Spleen (tissue), 3 donors: ENCODE results near the gene ADORA3.

ENCODE experiments used
- POLR2A ChIP-seq, 3 donors: fragments of 450-650 bp; IDR thresholded peaks; one replicate each; pipeline ENCODE4 v1.5.1; 2017; ENCODE audit warnings: antibody characterized with exemption in 3 of 3, mild to moderate bottlenecking in 1 of 3
- POLR2AphosphoS5 ChIP-seq, 3 donors: sonication (generic); formaldehyde crosslinking; IDR thresholded peaks; one replicate each; pipeline ENCODE4 v1.5.1; 2017; ENCODE audit warnings: antibody characterized with exemption in 3 of 3

DNA sequence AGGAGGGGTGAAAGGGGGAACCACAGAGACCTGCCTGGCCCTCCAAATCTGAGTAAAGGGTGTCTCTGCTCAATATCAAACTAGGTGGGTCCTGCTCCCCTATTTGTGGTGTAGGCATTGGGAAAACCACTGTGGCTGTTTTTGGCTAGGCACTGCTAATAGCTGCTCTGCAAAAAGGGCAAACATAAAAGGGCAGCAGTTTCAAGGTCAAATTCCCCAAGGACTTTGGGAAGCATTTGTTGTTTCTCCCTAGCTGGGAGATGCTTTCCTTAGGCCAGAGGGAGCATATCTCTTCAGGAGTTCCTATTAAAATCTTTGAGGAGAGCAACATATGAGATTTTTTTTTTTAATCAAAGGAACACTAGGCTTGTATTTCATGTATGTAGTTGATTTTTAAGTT, 27.2 kb downstream of the ADORA3 start:
- TF ChIP-seq POLR2AphosphoS5 (IDR thresholded peaks at IDR 0.05) (no peak), POLR2A (IDR thresholded peaks at IDR 0.05) (no peak)
